Stimulated activated CD8-positive, alpha-beta memory T cell treated with anti-CD3 and anti-CD28 coated beads, Interleukin-4, amount 100 ng/mL, for 4 hours (primary cell): ENCODE results near the gene DAP3.
A peak's percentile ranks its signal among the peaks of the same experiment; 100 is the strongest.
"Not testable (repeated sequence)": the region's sequence is repeated elsewhere in the genome, so short reads cannot be mapped to it uniquely, and the experiment has no call there.

ENCODE experiments used
- DNase-seq, 2 donors: peaks; one replicate each; pipeline ENCODE4 v3.0.0-alpha.2; 2020; ENCODE audit warnings: low read depth in 2 of 2, low spot score in 1 of 2

DAP3 gene

GRCh38 chr1:155717041-155717440 lies 28.1 kb downstream of the DAP3 start:
- no peak for DNase-seq

DNA sequence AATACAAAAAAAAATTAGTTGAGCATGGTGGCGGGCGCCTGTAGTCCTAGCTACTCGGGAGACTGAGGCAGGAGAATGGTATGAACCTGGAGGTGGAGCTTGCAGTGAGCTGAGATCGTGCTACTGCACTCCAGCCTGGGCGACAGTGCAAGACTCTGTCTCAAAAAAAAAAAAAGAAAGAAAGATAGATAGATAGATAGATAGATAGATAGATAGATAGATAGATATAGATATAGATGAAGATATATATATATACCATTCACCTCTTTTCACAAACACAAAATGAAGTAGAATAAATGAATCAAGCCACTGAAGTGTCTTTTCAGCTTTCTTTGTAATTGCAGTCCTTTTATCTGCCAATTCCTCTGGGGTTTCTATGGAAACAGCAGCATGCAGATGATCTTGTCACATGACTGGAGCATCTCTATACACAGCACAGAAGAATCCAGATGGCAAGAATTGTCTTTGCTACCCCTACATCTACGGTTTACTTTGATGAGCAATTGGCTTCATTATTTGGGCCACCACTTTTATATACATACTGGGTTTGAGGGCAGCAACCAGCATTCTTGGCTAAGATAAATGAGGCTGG lies 29.7 kb downstream of the DAP3 start:
- not testable (repeated sequence) for DNase-seq

DNA sequence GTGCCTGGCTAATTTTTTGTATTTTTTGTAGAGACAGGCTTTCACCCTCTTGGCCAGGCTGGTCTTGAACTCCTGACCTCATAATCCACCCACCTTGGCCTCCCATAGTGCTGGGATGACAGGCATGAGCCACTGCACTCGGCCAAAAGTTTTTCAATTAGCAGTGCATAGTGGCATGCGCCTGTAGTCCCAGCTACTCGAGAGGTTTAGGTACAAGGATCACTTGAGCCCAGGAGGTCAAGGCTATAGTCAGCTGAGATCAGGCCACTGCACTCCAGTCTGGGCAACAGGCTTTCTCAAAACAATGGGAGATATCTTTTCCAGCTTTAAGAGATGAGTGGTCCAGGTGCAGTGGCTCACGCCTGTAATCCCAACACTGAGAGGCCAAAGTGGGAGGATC lies 30.8 kb downstream of the DAP3 start:
- no peak for DNase-seq

DNA sequence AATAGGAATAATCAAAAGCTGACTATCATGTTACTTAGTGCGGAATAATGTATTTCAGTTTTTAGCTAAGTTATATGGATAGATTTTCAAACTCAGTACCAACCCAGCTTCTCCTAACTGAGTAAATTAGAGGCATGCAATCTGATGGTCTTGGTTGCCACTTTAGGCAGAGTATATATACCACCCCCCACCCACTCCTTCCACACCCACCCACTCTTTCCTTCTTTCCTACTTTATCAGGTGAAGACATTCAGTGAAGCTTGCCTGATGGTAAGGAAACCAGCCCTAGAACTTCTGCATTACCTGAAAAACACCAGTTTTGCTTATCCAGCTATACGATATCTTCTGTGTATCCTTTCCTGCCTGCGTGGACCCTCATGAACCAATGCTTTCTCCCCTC lies 36.3 kb downstream of the DAP3 start:
- no peak for DNase-seq

GRCh38 chr1:155729031-155729898 lies 40.4 kb downstream of the DAP3 start:
- no peak for DNase-seq

GRCh38 chr1:155740995-155741394 lies 52.1 kb downstream of the DAP3 start:
- DNase-seq: no peak

- DNase-seq: no peak
Observed at GRCh38 chr1:155741908-155742307, 53.0 kb downstream of the DAP3 start.

- DNase-seq: no peak
Observed at GRCh38 chr1:155744711-155745283, 55.9 kb downstream of the DAP3 start.

DNA sequence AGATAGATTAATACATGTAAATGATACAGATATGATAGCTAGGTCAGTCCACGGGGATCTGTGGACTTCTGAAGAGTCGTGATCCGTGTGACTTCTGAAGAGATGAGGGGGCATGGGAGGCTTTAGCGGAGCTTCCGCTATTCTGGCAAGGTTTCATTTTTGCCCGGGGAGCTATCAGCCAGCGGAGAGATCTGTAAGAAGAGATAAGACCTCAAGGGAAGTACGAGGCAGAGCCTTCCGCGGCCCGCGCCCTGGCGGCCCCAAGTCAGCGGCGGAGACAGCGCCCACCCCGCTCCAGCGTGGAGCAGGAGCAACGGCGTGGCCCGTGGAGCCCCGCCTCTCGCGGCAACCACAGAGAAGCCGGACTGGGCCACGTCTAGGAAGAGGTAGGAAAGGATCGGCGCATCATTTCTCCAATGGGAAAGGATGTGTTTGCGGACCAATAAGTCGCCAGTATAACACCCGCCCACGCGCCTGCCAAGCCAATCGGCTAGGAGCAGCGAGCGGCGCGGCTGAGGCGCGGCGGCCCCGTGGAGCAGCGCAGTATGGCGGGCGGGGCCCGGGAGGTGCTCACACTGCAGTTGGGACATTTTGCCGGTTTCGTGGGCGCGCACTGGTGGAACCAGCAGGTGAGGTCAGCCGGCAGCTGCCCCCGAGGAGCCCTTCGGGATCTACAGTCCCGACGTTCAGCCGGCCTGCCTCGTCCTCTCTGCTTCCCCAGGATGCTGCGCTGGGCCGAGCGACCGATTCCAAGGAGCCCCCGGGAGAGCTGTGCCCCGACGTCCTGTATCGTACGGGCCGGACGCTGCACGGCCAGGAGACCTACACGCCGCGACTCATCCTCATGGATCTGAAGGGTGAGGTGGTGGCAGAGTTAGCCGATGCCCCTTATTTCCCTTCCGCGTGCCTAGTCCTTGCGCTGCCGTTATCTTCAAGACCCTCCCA lies 56.7 kb downstream of the DAP3 start:
- DNase-seq: peak; percentile 90 to 91

- DNase-seq: not testable (repeated sequence)
Observed at GRCh38 chr1:155747586-155747985, 58.7 kb downstream of the DAP3 start.

DNA sequence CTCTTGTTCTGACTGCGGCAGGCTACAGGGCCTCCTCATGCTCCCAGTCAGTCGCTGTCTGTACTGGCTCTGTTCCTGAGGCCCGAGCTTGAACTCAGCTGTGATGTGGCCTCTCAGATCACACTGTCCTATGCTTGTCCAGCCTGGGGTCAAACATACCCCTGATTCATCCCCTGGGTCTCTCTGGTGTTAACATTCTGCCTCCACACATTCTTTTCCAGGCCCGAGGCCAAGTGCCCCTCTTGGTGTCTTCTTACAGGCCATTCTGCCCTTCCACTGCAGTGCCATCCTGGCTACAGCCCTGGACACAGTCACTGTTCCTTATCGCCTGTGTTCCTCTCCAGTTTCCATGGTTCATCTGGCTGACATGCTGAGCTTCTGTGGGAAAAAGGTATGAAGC lies 59.2 kb downstream of the DAP3 start:
- not testable (repeated sequence) for DNase-seq

- not testable (repeated sequence) for DNase-seq
Observed at GRCh38 chr1:155759017-155759416, 70.1 kb downstream of the DAP3 start.

DNA sequence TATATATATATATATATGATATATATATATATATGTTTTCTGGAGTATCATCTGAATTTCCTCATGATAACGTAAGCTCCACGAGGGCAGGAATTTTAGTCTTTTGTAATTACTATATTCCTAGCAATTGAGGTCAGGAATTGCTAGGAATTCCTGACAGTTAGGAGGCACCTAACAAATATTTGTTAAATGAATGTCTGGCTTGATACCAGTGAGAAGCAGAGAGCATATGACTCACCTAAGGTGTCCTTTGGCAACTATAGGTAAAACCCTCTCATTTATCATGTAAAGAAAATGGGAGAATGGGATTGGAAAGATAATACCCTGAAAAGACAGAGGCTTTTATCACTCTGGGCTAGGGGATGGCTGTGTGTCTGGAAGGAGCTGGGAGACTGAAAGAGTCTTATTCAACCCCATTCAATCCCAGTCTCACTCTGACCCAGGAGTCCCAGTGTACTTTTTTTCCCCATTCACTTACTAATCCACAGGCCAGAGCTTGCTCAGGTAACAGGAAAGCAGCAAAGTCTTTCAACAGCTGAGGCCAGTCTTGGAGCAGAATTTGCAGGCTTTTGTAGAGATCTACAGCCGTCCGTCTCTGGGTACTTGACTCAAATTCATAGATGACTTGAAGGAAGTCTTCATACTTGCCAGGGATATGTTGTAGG lies 71.2 kb downstream of the DAP3 start:
- no peak for DNase-seq

DNA sequence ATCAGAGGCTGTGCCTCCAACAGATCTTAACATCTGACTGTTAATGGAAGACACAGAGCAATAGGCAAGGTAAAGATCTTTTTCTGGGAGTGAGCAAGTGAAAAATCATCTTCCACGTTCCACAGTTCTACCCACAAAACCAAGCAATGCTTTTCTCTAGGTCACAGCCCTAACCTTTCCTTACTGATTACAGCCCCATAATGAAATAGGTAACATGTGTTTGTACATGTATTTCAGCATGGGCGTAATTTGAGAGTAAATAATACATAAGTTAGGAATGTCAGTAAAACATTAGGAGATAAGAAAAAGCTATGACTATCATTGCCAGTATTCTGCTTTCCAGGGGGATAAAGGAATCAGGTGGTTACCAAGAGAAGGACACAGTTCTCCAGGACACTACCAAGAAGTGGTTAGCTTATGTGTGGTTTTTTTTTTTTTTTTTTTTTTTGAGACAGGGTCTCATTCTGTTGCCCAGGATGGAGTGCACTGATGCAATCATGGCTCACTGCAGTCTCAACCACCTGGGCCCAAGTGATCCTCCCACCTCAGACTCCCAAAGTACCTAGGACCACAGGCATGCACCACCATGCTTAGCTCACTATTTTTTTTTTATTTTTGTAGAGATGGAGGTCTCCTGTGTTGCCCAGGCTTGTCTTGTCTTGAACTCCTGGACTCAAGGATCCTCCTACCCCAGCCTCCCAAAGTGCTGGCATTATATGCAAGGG lies 72.0 kb downstream of the DAP3 start:
- no peak for DNase-seq

DNA sequence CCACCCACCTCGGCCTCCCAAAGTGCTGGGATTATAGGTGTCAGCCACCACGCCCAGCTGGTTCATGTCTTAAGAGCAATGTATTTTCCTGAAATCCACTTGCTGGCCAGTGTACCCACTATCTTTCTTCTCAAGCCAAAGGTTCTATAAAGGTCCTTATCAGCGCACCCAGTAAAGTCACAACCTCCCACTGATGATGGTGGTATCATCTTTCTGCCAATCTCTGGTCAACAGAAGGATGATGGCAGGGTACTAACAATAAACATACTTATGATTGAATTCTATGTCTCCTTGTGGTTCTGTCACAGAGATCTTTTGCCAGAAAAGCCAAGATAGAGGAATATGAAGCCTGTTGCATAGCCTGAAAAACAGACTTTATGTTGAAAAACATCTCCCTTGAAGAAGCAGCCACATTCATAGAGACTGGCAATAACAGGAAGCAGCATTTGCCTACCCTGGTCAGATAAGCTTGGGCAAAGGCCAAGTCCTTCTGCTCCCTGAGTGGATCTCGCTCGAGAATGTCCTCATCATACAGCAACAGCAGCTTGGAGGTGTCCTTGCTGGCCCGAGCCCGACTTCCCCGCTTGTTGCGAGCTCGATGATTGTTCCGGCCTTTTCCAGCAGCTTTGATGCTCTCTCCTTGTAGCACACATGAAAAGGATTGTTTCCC lies 73.0 kb downstream of the DAP3 start:
- no peak for DNase-seq

- not testable (repeated sequence) for DNase-seq
Observed at GRCh38 chr1:155763090-155763815, 74.4 kb downstream of the DAP3 start.

- not testable (repeated sequence) for DNase-seq
Observed at GRCh38 chr1:155763989-155764388, 75.1 kb downstream of the DAP3 start.

DNA sequence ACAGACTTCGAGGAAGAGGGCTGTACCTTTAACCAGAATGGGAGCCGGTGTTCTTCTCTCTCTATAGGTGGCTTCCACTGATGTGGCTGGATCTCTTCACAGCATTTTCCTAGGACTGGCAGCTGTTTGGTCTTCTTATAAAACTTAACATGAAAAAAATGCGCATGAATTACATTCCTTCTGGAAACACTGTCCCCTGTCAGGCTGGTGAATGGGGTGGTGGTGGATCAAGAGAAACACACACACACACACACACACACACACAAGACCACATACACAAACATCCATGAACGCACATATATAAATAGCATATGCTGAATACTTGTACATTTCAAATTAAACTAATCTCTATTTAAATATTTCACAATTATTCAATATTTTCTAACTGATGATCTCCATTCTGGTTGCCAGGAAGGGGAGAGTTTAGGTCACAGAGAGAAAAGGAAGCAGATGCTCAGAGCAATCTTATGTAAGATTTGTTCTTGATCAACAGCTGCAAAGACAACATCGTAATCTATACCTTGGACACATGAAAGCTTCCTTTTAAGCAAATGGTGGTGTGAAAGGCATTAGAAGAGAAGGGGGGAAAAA lies 78.6 kb downstream of the DAP3 start:
- not testable (repeated sequence) for DNase-seq
